Hepatocyte (in vitro differentiated cells): ENCODE data around the gene COX11.

Source experiments
- CTCF ChIP-seq: fragments of 200-600 bp; sonication (generic); IDR thresholded peaks from 2 replicates; pipeline ENCODE4 v1.5.1; 2016; ENCODE audit warnings: antibody characterized with exemption, mild to moderate bottlenecking; ENCODE audit not compliant: poor library complexity
- EZH2 ChIP-seq: fragments of 200-600 bp; sonication (generic); IDR thresholded peaks from 2 replicates; pipeline ENCODE4 v1.6.1; 2016; ENCODE audit warnings: antibody characterized with exemption, mild to moderate bottlenecking, borderline replicate concordance
- EZH2phosphoT487 ChIP-seq: fragments of 200-600 bp; sonication (generic); IDR thresholded peaks from one replicate; pipeline ENCODE4 v1.6.1; 2018; ENCODE audit warnings: antibody characterized with exemption, mild to moderate bottlenecking, low read depth, moderate library complexity; ENCODE audit not compliant: unreplicated experiment, severe bottlenecking

GRCh38 chr17:54979657-54980056 is 11.2 kb upstream of the COX11 start:
- no peak for TF ChIP-seq EZH2
- TF ChIP-seq CTCF: no peak
- TF ChIP-seq EZH2phosphoT487: no peak
